C4-2B (cell line): ENCODE measurements around the gene CCDC172.

ENCODE experiments used
- ZFX ChIP-seq: fragments of 450-650 bp; IDR thresholded peaks from 2 replicates; pipeline ENCODE4 v1.6.1; 2017
- TF ChIP-seq, protein P1 (sequence below): fragments of 450-650 bp; conservative IDR thresholded peaks from 2 replicates; pipeline ENCODE4 v1.5.1; 2017; ENCODE audit warnings: mild to moderate bottlenecking

DNA sequence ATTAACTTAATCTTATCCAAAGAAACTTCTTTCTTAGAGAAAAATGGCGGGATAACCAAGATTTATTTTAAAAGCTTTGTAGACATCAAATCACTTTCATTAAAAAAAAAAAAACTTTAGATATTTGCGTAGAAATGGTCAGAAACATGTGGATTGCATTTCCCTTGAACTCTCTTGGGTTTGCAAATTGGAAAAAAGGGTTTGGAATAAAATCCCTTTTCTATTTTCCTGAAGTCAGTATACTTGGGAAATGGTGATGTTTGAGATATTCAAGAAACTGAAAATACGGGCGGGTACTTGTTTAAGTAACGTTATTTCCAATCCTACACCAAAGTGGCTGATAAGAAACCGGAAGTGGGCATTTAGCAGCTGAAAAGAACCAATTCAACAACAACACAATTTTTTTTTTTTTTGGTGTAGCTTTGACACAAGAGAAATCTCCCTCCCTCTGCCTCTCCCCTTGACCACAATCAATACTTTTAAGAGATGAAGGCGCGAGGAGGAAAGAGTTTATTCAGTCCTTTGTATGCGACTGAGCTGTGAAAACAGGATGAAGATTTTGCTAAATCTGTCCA, 37.5 kb upstream of the CCDC172 start:
- TF ChIP-seq, protein P1, sequence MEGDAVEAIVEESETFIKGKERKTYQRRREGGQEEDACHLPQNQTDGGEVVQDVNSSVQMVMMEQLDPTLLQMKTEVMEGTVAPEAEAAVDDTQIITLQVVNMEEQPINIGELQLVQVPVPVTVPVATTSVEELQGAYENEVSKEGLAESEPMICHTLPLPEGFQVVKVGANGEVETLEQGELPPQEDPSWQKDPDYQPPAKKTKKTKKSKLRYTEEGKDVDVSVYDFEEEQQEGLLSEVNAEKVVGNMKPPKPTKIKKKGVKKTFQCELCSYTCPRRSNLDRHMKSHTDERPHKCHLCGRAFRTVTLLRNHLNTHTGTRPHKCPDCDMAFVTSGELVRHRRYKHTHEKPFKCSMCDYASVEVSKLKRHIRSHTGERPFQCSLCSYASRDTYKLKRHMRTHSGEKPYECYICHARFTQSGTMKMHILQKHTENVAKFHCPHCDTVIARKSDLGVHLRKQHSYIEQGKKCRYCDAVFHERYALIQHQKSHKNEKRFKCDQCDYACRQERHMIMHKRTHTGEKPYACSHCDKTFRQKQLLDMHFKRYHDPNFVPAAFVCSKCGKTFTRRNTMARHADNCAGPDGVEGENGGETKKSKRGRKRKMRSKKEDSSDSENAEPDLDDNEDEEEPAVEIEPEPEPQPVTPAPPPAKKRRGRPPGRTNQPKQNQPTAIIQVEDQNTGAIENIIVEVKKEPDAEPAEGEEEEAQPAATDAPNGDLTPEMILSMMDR, result no peak
- no peak for TF ChIP-seq ZFX
